SK-N-SH treated with all-trans-retinoic acid at 6 μM for 48 hours (cell line): ENCODE results near the gene CTDSP2.

ENCODE experiments used
- BACH2 ChIP-seq: fragments of 250-450 bp; sonication (Bioruptor Pico); IDR thresholded peaks from 2 replicates; pipeline ENCODE4 v1.9.0; 2021; ENCODE audit warnings: mild to moderate bottlenecking, borderline replicate concordance
- GLIS3 ChIP-seq: fragments of 250-450 bp; sonication (Bioruptor Pico); IDR thresholded peaks from 2 replicates; pipeline ENCODE4 v1.5.0; 2020; ENCODE audit warnings: mild to moderate bottlenecking, moderate library complexity
- ISL1 ChIP-seq: fragments of 250-450 bp; sonication (Bioruptor Pico); IDR thresholded peaks from 2 replicates; pipeline ENCODE4 v2.1.2; 2022; ENCODE audit warnings: mild to moderate bottlenecking, moderate library complexity
- PATZ1 ChIP-seq: fragments of 250-450 bp; sonication (Bioruptor Pico); IDR thresholded peaks from 2 replicates; pipeline ENCODE4 v1.8.0; 2020; ENCODE audit warnings: mild to moderate bottlenecking, moderate library complexity, borderline replicate concordance
- PPARA ChIP-seq: fragments of 250-450 bp; sonication (Bioruptor Pico); IDR thresholded peaks from 2 replicates; pipeline ENCODE4 v1.5.0; 2020; ENCODE audit warnings: mild to moderate bottlenecking, borderline replicate concordance
- TF ChIP-seq, protein P1 (sequence below): fragments of 250-450 bp; sonication (Bioruptor Pico); IDR thresholded peaks from 2 replicates; pipeline ENCODE4 v1.5.0; 2020; ENCODE audit warnings: mild to moderate bottlenecking, moderate library complexity
- TF ChIP-seq, protein P2 (sequence below): fragments of 250-450 bp; sonication (Bioruptor Pico); IDR thresholded peaks from 2 replicates; pipeline ENCODE4 v1.5.1; 2020; ENCODE audit warnings: low read depth, mild to moderate bottlenecking, moderate library complexity

- TF ChIP-seq PATZ1 (CRISPR knock-in tag) (no peak), PPARA (CRISPR knock-in tag) (no peak), ISL1 (no peak), BACH2 (CRISPR knock-in tag) (no peak), GLIS3 (CRISPR knock-in tag) (no peak)
- TF ChIP-seq, protein P1, sequence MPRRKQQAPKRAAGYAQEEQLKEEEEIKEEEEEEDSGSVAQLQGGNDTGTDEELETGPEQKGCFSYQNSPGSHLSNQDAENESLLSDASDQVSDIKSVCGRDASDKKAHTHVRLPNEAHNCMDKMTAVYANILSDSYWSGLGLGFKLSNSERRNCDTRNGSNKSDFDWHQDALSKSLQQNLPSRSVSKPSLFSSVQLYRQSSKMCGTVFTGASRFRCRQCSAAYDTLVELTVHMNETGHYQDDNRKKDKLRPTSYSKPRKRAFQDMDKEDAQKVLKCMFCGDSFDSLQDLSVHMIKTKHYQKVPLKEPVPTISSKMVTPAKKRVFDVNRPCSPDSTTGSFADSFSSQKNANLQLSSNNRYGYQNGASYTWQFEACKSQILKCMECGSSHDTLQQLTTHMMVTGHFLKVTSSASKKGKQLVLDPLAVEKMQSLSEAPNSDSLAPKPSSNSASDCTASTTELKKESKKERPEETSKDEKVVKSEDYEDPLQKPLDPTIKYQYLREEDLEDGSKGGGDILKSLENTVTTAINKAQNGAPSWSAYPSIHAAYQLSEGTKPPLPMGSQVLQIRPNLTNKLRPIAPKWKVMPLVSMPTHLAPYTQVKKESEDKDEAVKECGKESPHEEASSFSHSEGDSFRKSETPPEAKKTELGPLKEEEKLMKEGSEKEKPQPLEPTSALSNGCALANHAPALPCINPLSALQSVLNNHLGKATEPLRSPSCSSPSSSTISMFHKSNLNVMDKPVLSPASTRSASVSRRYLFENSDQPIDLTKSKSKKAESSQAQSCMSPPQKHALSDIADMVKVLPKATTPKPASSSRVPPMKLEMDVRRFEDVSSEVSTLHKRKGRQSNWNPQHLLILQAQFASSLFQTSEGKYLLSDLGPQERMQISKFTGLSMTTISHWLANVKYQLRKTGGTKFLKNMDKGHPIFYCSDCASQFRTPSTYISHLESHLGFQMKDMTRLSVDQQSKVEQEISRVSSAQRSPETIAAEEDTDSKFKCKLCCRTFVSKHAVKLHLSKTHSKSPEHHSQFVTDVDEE: no peak
- TF ChIP-seq, protein P2, sequence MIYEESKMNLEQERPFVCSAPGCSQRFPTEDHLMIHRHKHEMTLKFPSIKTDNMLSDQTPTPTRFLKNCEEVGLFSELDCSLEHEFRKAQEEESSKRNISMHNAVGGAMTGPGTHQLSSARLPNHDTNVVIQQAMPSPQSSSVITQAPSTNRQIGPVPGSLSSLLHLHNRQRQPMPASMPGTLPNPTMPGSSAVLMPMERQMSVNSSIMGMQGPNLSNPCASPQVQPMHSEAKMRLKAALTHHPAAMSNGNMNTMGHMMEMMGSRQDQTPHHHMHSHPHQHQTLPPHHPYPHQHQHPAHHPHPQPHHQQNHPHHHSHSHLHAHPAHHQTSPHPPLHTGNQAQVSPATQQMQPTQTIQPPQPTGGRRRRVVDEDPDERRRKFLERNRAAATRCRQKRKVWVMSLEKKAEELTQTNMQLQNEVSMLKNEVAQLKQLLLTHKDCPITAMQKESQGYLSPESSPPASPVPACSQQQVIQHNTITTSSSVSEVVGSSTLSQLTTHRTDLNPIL (CRISPR knock-in tag): no peak
These were observed 49.5 kb upstream of the CTDSP2 start for GRCh38 chr12:57896115-57896433.
